ENCODE data around the gene CTSW. TPM values are rescaled to one million over a fixed set of nuclear protein-coding genes. Genes with fewer than 3 reads are reported as not detected.

The CTSW gene
- total and polyA plus RNA-seq, 2 of the 4 experiments (the other 2 are of a cell fraction) = 0.07 to 0.18 TPM

GRCh38 chr11:65849771-65850216 lies 29.8 kb upstream of the CTSW start:
- no TSS peak for BruUV-seq (replicated peaks)
- H2BK5ac ChIP-seq (ENCODE audit: low read depth, low read length, poor library complexity, severe bottlenecking) = no peak overlapping the region
- H4K20me1 ChIP-seq (ENCODE audit: insufficient read depth, low read length) = peaks cover 48% of the 10 kb centered on the region
- no peaks in the 10 kb centered on the region; the same call in 1 of the 2 replicates for H3K4me1 ChIP-seq (ENCODE audit: control insufficient read depth, insufficient read depth, low read length)
- H3K27me3 ChIP-seq (ENCODE audit: control insufficient read depth, insufficient read depth, low read length) = no peaks in the 10 kb centered on the region
- H2BK120ac ChIP-seq (ENCODE audit: low read depth, low read length) = no peak overlapping the region
- intact Hi-C loops (cut with micrococcal nuclease) (no loop called here), dilution Hi-C loops (cut with HindIII; ENCODE audit: low sequenced_read_pairs, unreplicated experiment) (no loop called here), in situ Hi-C loops (cut with MboI; ENCODE audit: low sequenced_read_pairs) (no loop called here)
- H3K36me3 ChIP-seq (ENCODE audit: control insufficient read depth, insufficient read depth, low read length) = peaks cover 41% of the 10 kb centered on the region
- H4K91ac ChIP-seq (ENCODE audit: insufficient read depth, low read depth, low read length) = no peak overlapping the region
- H3K14ac ChIP-seq (replicated peaks; ENCODE audit: low read depth, low read length) = no peak overlapping the region
- no peak overlapping the region for H3K4me3 ChIP-seq (ENCODE audit: insufficient read depth, low read depth, low read length)
- H2BK15ac ChIP-seq (ENCODE audit: low read depth, low read length) = no peak overlapping the region
- DNase-seq (no peak), ATAC-seq (ENCODE audit: low read depth) (no peak)
- H3K4me2 ChIP-seq (ENCODE audit: low read depth, low read length) = no peak overlapping the region
- peaks cover 19 to 37% of the 10 kb centered on the region in 2 experiments for H3K79me1 ChIP-seq (ENCODE audit: low read depth in 1 of 2, low read length in 2 of 2)
- H3K9me1 ChIP-seq (ENCODE audit: insufficient read depth, low read length) = peaks cover 18% of the 10 kb centered on the region; the same call in 1 of the 2 replicates
- H3K9ac ChIP-seq (ENCODE audit: low read depth, low read length) = no peak overlapping the region
- ChIA-PET CTCF (no interaction called here), POLR2A (ENCODE audit: unreplicated experiment) (interaction anchor here (0.5 kb wide), 1 partner anchor 11 kb away, joined by 3 read pairs; no protein-coding TSS in a partner anchor)
- no peak overlapping the region for H4K5ac ChIP-seq (ENCODE audit: low read depth, low read length)
- no peak overlapping the region for H4K8ac ChIP-seq (ENCODE audit: low read depth in 2 of 2, low read length in 2 of 2)
- peak overlapping the region; percentile 14 for H2AFZ ChIP-seq (replicated peaks; ENCODE audit: low read length, poor library complexity)
- TF ChIP-seq MXI1 (IDR thresholded peaks at IDR 0.05; ENCODE audit: borderline replicate concordance, low read depth, low read length) = no peak
- peak overlapping the region; percentile 51; the same call in 1 of the 2 replicates for H3K23ac ChIP-seq (ENCODE audit: low read depth, low read length)
- peak overlapping the region; percentile 35; the same call in 1 of the 2 replicates for H3K4ac ChIP-seq (ENCODE audit: low read depth, low read length)
- no peak overlapping the region for H2BK20ac ChIP-seq (ENCODE audit: low read depth, low read length)
- 0 out of 2 replicates have a peak overlapping the region, but pooled peaks have one; percentile 15 for H2AK5ac ChIP-seq (ENCODE audit: low read depth, low read length)
- 30% methylated on average over 4 of the region's 16 CpGs; no CpG with 5 or more reads in 1 of the 2 experiments for WGBS, 2 experiments (ENCODE audit: extremely low coverage in 2 of 2, insufficient read length in 1 of 2)
- H2AK9ac ChIP-seq (replicated peaks; ENCODE audit: low read depth, low read length, poor library complexity) = peak overlapping the region; percentile 65
- no peaks in the 10 kb centered on the region for H3K9me3 ChIP-seq (ENCODE audit: control insufficient read depth, insufficient read depth, low read length)
- no peak overlapping the region for H3K18ac ChIP-seq (ENCODE audit: low read depth, low read length)
- no peak overlapping the region for H3K27ac ChIP-seq (ENCODE audit: insufficient read depth, low read length)
- H3K56ac ChIP-seq (ENCODE audit: extremely low read depth, insufficient read depth, low read length) = no peak overlapping the region

All from IMR-90 (cell line).